ENCODE measurements around the gene INO80. TPM values are rescaled to one million over a fixed set of nuclear protein-coding genes. Genes with fewer than 3 reads are reported as not detected.
A peak's percentile ranks its signal among the peaks of the same experiment; 100 is the strongest.

INO80 gene
- total and polyA plus RNA-seq, 2 donors (not counting 1 experiment from before 2014, with no cell fraction given) = 16.3 to 55.7 TPM

DNA sequence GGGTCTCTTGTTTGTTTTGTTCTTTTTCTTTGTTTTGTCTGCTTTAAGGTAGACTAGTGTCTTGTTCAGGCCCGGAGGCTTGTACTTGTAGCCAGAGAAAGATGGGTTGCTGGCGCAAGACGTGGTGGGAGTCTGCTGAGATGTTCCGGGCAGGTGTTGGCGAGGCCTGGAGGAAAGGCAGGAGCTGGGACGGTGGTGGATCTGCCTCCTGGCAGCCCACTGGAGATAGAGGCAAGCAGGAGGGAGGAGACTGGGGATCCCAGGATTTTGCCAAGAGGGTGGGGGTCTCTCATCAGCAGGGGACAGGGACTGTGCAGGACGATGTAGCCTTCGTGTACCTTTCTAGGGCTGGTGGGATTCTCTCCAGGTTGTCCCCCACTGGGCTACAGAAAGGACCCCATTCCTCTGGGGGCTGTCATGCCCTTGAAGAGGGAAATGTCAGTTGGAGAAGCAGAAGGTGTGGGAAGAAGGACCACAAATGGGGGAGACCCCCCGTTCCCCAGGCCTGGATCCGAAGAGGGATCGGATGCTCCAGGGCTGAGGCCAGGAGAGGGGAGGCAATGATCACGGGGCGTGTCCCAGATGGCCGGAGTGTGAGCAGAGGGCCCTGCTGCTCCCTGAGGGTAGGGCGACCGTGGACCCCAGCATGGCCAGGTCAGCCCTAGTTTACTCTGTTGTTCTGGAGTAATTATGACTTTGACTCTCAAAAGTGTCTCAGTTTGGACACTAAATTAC is 155.8 kb downstream of the INO80 start:
- H3K4me2 ChIP-seq (replicated peaks; ENCODE audit: low read depth, low read length, poor library complexity, severe bottlenecking) = peak overlapping the region; percentile 40
- POLR2A ChIA-PET = no interaction called here

More for the DNA sequence above, 155.8 kb downstream of the INO80 start:
- no peak overlapping the region for H3K9ac ChIP-seq (ENCODE audit: low read length)
- no peak overlapping the region for H3K4me3 ChIP-seq (ENCODE audit: control extremely low read depth in 1 of 5, extremely low read depth in 1 of 5, insufficient read depth in 1 of 5, low read depth in 2 of 5, low read length in 4 of 5)
- Mint-ChIP-seq H3K27ac (peak overlapping the region; percentile 50), H3K4me1 (peaks cover 8% of the 10 kb centered on the region), H3K4me3 (peak overlapping the region; percentile 2), H3K27me3 (peaks cover 3% of the 10 kb centered on the region), H3K9me3 (ENCODE audit: insufficient read depth) (no peaks in the 10 kb centered on the region)
- no peak overlapping the region for H3K27ac ChIP-seq (ENCODE audit: low read length in 2 of 2)
- intact Hi-C loops (cut with micrococcal nuclease) = no loop called here
- TF ChIP-seq, protein P1, sequence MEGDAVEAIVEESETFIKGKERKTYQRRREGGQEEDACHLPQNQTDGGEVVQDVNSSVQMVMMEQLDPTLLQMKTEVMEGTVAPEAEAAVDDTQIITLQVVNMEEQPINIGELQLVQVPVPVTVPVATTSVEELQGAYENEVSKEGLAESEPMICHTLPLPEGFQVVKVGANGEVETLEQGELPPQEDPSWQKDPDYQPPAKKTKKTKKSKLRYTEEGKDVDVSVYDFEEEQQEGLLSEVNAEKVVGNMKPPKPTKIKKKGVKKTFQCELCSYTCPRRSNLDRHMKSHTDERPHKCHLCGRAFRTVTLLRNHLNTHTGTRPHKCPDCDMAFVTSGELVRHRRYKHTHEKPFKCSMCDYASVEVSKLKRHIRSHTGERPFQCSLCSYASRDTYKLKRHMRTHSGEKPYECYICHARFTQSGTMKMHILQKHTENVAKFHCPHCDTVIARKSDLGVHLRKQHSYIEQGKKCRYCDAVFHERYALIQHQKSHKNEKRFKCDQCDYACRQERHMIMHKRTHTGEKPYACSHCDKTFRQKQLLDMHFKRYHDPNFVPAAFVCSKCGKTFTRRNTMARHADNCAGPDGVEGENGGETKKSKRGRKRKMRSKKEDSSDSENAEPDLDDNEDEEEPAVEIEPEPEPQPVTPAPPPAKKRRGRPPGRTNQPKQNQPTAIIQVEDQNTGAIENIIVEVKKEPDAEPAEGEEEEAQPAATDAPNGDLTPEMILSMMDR (IDR thresholded peaks at IDR 0.05) = no peak
- TF ChIP-seq EZH2 (IDR thresholded peaks at IDR 0.05; ENCODE audit: borderline replicate concordance, insufficient read depth, low read depth, low read length, poor library complexity, severe bottlenecking) = no peak
- DNase-seq = peak; percentile 2
- no peaks in the 10 kb centered on the region for H3K9me3 ChIP-seq (ENCODE audit: control extremely low read depth in 1 of 3, control insufficient read depth in 2 of 3, insufficient read depth in 1 of 3, low read length in 2 of 3)
- no peaks in the 10 kb centered on the region for H4K20me1 ChIP-seq (ENCODE audit: control insufficient read depth, insufficient read depth, low read length, poor library complexity, severe bottlenecking)
- no peaks in the 10 kb centered on the region for H3K79me2 ChIP-seq (ENCODE audit: control insufficient read depth, insufficient read depth, low read length)
- WGBS (ENCODE audit: insufficient coverage) = 95% methylated on average over 16 of the region's 16 CpGs
- no peaks in the 10 kb centered on the region for H3K36me3 ChIP-seq (replicated peaks in 1 of 2; ENCODE audit: control extremely low read depth in 1 of 2, control insufficient read depth in 1 of 2, extremely low read depth in 1 of 2, insufficient read depth in 2 of 2, low read length in 1 of 2)
- CTCF ChIA-PET = interaction anchor here (0.6 kb wide), 1 partner anchor 51 kb away, joined by 3 read pairs; no protein-coding TSS in a partner anchor
- ATAC-seq (ENCODE audit: low read depth) = no peak
- H3K27me3 ChIP-seq (replicated peaks in 1 of 4; ENCODE audit: control extremely low read depth in 1 of 4, control insufficient read depth in 3 of 4, insufficient read depth in 4 of 4, low read length in 3 of 4) = no peaks in the 10 kb centered on the region
- peaks cover 0 to 9% of the 10 kb centered on the region in 2 donors for H3K4me1 ChIP-seq (ENCODE audit: control insufficient read depth in 2 of 2, insufficient read depth in 2 of 2, low read length in 2 of 2)
- H2AFZ ChIP-seq (ENCODE audit: insufficient read depth, low read depth, low read length, poor library complexity, severe bottlenecking) = peak overlapping the region; percentile 64

Measured in B cell (primary cell).